T-helper 1 cell treated with Interleukin-12 subunit alpha and Interleukin-12 subunit beta and Interleukin-4 antibody, amounts not matched to agents 30 μg/mL and 1 μg/mL, for 36 hours (primary cell): ENCODE measurements around the gene TGM5.
"Not testable (repeated sequence)": the region's sequence is repeated elsewhere in the genome, so short reads cannot be mapped to it uniquely, and the experiment has no call there.

ENCODE experiments used
- H3K27ac Mint-ChIP-seq: one replicate; pipeline ENCODE4 v1.8.0; 2021; ENCODE audit warnings: mild to moderate bottlenecking, mixed read lengths
- H3K27me3 Mint-ChIP-seq: one replicate; pipeline ENCODE4 v1.8.0; 2021; ENCODE audit warnings: low read depth, mixed read lengths
- H3K36me3 Mint-ChIP-seq: one replicate; pipeline ENCODE4 v1.8.0; 2021; ENCODE audit warnings: low read depth, mixed read lengths
- H3K4me1 Mint-ChIP-seq: one replicate; pipeline ENCODE4 v1.8.0; 2021; ENCODE audit warnings: low read depth, mixed read lengths
- H3K4me3 Mint-ChIP-seq: one replicate; pipeline ENCODE4 v1.8.0; 2021; ENCODE audit warnings: mild to moderate bottlenecking, moderate library complexity, mixed read lengths
- H3K9me3 Mint-ChIP-seq: one replicate; pipeline ENCODE4 v1.8.0; 2021; ENCODE audit warnings: mixed read lengths

Gene TGM5

DNA sequence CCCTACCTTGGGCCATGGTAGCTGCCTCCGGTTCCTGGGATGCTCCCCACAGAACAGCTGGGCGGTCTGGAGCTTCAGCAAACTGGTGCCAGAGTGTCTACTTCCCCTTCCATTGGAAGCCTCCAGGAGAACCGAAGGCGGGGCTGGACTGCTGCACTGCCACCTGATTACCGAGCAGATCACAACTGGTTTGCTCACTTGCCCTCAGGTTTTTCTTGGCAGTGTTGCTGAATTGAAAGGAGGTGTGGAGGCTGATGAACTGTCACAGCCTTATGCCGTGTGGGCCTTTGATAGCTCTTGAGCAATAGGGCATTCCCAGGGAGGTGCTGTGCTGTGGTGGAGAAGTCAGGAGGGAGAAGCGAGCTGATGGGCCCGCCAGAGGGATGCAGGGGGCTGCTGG is at the start of gene TGM5:
TGM5 (minus strand) TSS at position 95 of the 400 bp plus-strand sequence; CDS start at position 16, 79 bp downstream.
- Mint-ChIP-seq H3K4me3 (no peak within 1 kb of the TSS), H3K27me3 (peaks cover 28% of the 10 kb centered on the region), H3K4me1 (peaks cover 7% of the 10 kb centered on the region), H3K36me3 (no peaks in the 10 kb centered on the region), H3K9me3 (no peaks in the 10 kb centered on the region), H3K27ac (no peak within 1 kb of the TSS)

GRCh38 chr15:43314171-43314570 is 47.4 kb upstream of the TGM5 start:
- Mint-ChIP-seq H3K27me3 (peaks cover 34% of the 10 kb centered on the region), H3K27ac (no peak overlapping the region)

GRCh38 chr15:43312378-43312777 is 45.6 kb upstream of the TGM5 start:
- peaks cover 4% of the 10 kb centered on the region for H3K4me1 Mint-ChIP-seq
- peaks cover 35% of the 10 kb centered on the region for H3K27me3 Mint-ChIP-seq
- H3K27ac Mint-ChIP-seq, result no peak overlapping the region
- H3K4me3 Mint-ChIP-seq, result no peak overlapping the region
- H3K36me3 Mint-ChIP-seq, result no peaks in the 10 kb centered on the region
- no peaks in the 10 kb centered on the region for H3K9me3 Mint-ChIP-seq

More at GRCh38 chr15:43314171-43314570, 47.4 kb upstream of the TGM5 start:
- Mint-ChIP-seq H3K4me1 (no peaks in the 10 kb centered on the region), H3K4me3 (no peak overlapping the region), H3K9me3 (no peaks in the 10 kb centered on the region), H3K36me3 (no peaks in the 10 kb centered on the region)

DNA sequence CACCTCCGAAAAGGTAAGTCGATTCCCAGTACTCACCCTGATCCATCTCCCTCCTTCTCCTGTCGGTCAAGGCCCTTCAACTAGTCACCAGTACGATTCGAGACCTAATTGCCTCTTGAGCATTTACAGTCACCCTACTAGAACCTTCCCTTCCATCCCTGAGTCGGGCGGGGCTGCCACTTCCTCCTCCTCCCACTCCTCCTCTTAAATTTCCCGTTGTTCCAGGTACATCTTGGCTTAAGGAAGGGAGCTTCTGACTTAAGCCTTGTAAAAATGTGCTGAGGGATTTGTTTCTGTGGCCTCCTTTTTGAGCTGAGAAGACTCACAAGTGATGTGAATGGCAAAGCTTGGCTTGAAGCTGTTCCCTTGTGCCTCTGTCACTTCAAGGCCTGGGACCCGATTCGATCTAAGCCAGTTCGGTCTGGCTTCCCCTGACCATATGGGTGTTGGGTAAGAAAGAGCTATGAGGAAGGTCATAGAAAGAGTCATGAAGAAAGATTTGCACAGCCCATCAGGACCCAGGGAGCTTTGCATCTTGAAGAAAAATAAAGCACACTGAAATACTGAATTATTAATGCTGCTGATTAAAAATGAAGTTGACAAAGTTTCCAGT is 35.6 kb upstream of the TGM5 start, which contains the start of gene TGM7:
TGM7 (minus strand) TSS at position 51 of the 613 bp plus-strand sequence.
- no peaks in the 10 kb centered on the region for H3K36me3 Mint-ChIP-seq
- peaks cover 2% of the 10 kb centered on the region for H3K4me1 Mint-ChIP-seq
- H3K27me3 Mint-ChIP-seq, result peaks cover 42% of the 10 kb centered on the region
- no peaks in the 10 kb centered on the region for H3K9me3 Mint-ChIP-seq
- H3K4me3 Mint-ChIP-seq, result no peak within 1 kb of the TSS
- no peak within 1 kb of the TSS for H3K27ac Mint-ChIP-seq

DNA sequence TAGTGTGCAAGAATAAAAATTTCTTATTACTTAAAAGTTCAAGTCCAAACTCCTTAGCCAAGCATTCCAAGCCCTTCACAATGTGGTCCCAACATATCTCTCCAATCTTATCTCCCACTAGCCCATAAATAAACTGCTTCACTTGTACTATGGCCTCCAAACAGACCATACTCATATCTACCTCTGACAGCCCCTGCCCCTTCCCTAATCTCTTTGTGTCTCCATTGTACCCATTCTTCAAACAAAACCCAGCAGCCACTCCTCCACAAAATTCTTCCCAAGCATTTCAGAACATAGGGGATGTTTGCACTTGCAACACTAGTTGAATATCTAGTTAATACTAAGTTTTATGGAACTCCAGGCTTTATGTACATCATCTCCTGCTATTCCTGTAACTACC is 33.2 kb upstream of the TGM5 start:
- Mint-ChIP-seq H3K9me3 (no peaks in the 10 kb centered on the region), H3K4me1 (peaks cover 2% of the 10 kb centered on the region), H3K4me3 (no peak overlapping the region), H3K36me3 (no peaks in the 10 kb centered on the region), H3K27ac (no peak overlapping the region), H3K27me3 (peaks cover 39% of the 10 kb centered on the region)

- Mint-ChIP-seq H3K27ac (no peak overlapping the region), H3K4me1 (peaks cover 2% of the 10 kb centered on the region), H3K36me3 (no peaks in the 10 kb centered on the region), H3K27me3 (peaks cover 44% of the 10 kb centered on the region), H3K4me3 (no peak overlapping the region), H3K9me3 (no peaks in the 10 kb centered on the region)
Measured at GRCh38 chr15:43299411-43299810, 32.7 kb upstream of the TGM5 start.

- no peak overlapping the region for H3K4me3 Mint-ChIP-seq
Measured at GRCh38 chr15:43294091-43294706, 27.5 kb upstream of the TGM5 start.

GRCh38 chr15:43293432-43293831 is 26.7 kb upstream of the TGM5 start:
- H3K4me1 Mint-ChIP-seq, result peaks cover 2% of the 10 kb centered on the region
- H3K4me3 Mint-ChIP-seq, result no peak overlapping the region
- H3K36me3 Mint-ChIP-seq, result no peaks in the 10 kb centered on the region
- H3K27ac Mint-ChIP-seq, result no peak overlapping the region
- peaks cover 61% of the 10 kb centered on the region for H3K27me3 Mint-ChIP-seq
- no peaks in the 10 kb centered on the region for H3K9me3 Mint-ChIP-seq

More at GRCh38 chr15:43294091-43294706, 27.5 kb upstream of the TGM5 start:
- H3K27ac Mint-ChIP-seq, result no peak overlapping the region
- no peaks in the 10 kb centered on the region for H3K36me3 Mint-ChIP-seq
- no peaks in the 10 kb centered on the region for H3K9me3 Mint-ChIP-seq
- peaks cover 64% of the 10 kb centered on the region for H3K27me3 Mint-ChIP-seq
- peaks cover 2% of the 10 kb centered on the region for H3K4me1 Mint-ChIP-seq

GRCh38 chr15:43292375-43293078 is 25.8 kb upstream of the TGM5 start:
- no peaks in the 10 kb centered on the region for H3K4me1 Mint-ChIP-seq
- H3K9me3 Mint-ChIP-seq, result no peaks in the 10 kb centered on the region
- no peak overlapping the region for H3K4me3 Mint-ChIP-seq
- H3K27ac Mint-ChIP-seq, result no peak overlapping the region
- peaks cover 62% of the 10 kb centered on the region for H3K27me3 Mint-ChIP-seq
- no peaks in the 10 kb centered on the region for H3K36me3 Mint-ChIP-seq

DNA sequence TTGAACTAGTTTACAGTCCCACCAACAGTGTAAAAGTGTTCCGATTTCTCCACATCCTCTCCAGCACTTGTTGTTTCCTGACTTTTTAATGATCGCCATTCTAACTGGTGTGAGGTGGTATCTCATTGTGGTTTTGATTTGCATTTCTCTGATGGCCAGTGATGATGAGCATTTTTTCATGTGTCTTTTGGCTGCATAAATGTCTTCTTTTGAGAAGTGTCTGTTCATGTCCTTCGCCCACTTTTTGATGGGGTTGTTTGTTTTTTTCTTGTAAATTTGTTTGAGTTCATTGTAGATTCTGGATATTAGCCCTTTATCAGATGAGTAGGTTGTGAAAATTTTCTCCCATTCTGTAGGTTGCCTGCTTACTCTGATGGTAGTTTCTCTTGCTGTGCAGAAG is 22.9 kb upstream of the TGM5 start:
- H3K4me3 Mint-ChIP-seq, H3K9me3 Mint-ChIP-seq, H3K4me1 Mint-ChIP-seq, H3K27ac Mint-ChIP-seq, H3K36me3 Mint-ChIP-seq: not testable (repeated sequence)
- peaks cover 54% of the 10 kb centered on the region for H3K27me3 Mint-ChIP-seq

DNA sequence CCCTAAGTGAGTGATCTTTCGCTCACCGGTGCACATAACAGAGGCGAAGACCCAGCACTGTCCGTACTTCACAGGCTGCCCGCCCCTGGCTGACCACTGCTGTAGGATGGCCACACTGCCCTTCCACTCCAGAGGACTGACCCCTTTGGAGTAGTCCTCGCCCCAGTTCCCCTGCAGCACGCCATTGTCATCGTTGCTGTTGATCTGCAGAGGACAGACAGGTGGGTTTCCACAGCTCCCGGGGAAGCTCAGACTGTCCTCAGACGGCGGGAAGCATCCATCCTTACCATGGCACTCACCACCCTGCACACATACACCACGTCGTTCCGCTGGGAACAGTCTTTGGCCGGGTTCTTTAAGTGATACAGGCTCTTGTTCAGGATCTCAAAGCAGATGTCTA is 20.5 kb upstream of the TGM5 start:
- H3K4me1 Mint-ChIP-seq, result peaks cover 8% of the 10 kb centered on the region
- no peaks in the 10 kb centered on the region for H3K36me3 Mint-ChIP-seq

GRCh38 chr15:43286074-43286473 is 19.3 kb upstream of the TGM5 start:
- Mint-ChIP-seq H3K4me3 (no peak overlapping the region), H3K36me3 (no peaks in the 10 kb centered on the region), H3K27ac (no peak overlapping the region), H3K9me3 (no peaks in the 10 kb centered on the region), H3K27me3 (peaks cover 23% of the 10 kb centered on the region), H3K4me1 (peaks cover 8% of the 10 kb centered on the region)

More for the DNA sequence above, 20.5 kb upstream of the TGM5 start:
- H3K4me3 Mint-ChIP-seq, result no peak overlapping the region
- H3K27ac Mint-ChIP-seq, result no peak overlapping the region
- peaks cover 34% of the 10 kb centered on the region for H3K27me3 Mint-ChIP-seq
- no peaks in the 10 kb centered on the region for H3K9me3 Mint-ChIP-seq

- peaks cover 19% of the 10 kb centered on the region for H3K27me3 Mint-ChIP-seq
- no peaks in the 10 kb centered on the region for H3K36me3 Mint-ChIP-seq
- H3K4me3 Mint-ChIP-seq, result no peak overlapping the region
- no peak overlapping the region for H3K27ac Mint-ChIP-seq
- peaks cover 8% of the 10 kb centered on the region for H3K4me1 Mint-ChIP-seq
- H3K9me3 Mint-ChIP-seq, result no peaks in the 10 kb centered on the region
Measured at GRCh38 chr15:43285609-43286037, 18.9 kb upstream of the TGM5 start.

DNA sequence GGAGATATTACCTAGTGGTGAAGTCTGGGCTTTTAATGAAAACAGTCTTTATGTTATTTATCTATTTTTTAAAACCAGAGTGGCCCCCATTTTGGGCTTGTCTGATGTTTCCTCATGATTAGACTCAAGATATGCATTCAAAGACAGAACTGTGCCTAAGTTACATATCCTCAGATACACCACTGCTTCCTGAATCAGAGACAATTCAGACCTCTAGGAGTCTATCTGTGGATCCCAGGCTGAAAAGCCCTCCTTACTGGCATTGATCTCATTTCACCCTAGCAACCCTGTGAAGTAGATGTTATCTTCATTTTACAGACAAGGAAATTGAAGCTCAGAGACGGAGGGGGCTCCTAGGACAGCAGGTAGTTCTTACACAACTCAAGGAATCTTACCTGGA is 16.8 kb upstream of the TGM5 start:
- H3K4me1 Mint-ChIP-seq, result peaks cover 8% of the 10 kb centered on the region
- peaks cover 16% of the 10 kb centered on the region for H3K27me3 Mint-ChIP-seq
- no peak overlapping the region for H3K4me3 Mint-ChIP-seq
- H3K27ac Mint-ChIP-seq, result no peak overlapping the region
- H3K36me3 Mint-ChIP-seq, result no peaks in the 10 kb centered on the region
- H3K9me3 Mint-ChIP-seq, result no peaks in the 10 kb centered on the region
